A673 (cell line): ENCODE data around the gene CLNS1A. TPM values are rescaled to one million over a fixed set of nuclear protein-coding genes. Genes with fewer than 3 reads are reported as not detected.
A peak's percentile ranks its signal among the peaks of the same experiment; 100 is the strongest.

Experiments used
- BruUV-seq: library from RNA; stranded (reverse); fragments of 400-500 nt; replicated peaks from 2 replicates; lab custom pipeline; 2021; lab: Mats Ljungman, UMichigan
- CTCF ChIA-PET: fragments of 300-600 bp; sonication (Branson Sonifier 250); formaldehyde crosslinking; loops from one replicate; lab custom pipeline; 2022; ENCODE audit warnings: antibody characterized with exemption; lab: Charles Lee
- POLR2A ChIA-PET: fragments of 300-600 bp; sonication (Branson Sonifier 250); formaldehyde crosslinking; loops from one replicate; lab custom pipeline; 2022; ENCODE audit warnings: antibody characterized with exemption; ENCODE audit not compliant: low non-redundant PET; lab: Charles Lee
- DNase-seq: peaks from one replicate; pipeline ENCODE4 v3.0.0-alpha.2; 2015; ENCODE audit warnings: low spot score
- H3K27ac ChIP-seq: fragments of 200-600 bp; sonication (generic); 2 replicates; pipeline ENCODE4 v1.5.1; 2016; ENCODE audit warnings: mixed run types, low read depth, mild to moderate bottlenecking, mixed read lengths, antibody characterized with exemption, low read length; ENCODE audit not compliant: poor library complexity, severe bottlenecking
- H3K27me3 ChIP-seq: fragments of 200-600 bp; sonication (generic); replicated peaks from 2 replicates; pipeline ENCODE4 v1.6.1; 2017; ENCODE audit warnings: mixed run types, low read depth, mild to moderate bottlenecking, mixed read lengths, antibody characterized with exemption, low read length; ENCODE audit not compliant: insufficient read depth, poor library complexity
- H3K36me3 ChIP-seq: fragments of 200-600 bp; sonication (generic); 2 replicates; pipeline ENCODE4 v1.6.1; 2016; ENCODE audit warnings: mixed run types, mild to moderate bottlenecking, mixed read lengths, antibody characterized with exemption, low read length; ENCODE audit not compliant: insufficient read depth, poor library complexity, severe bottlenecking
- H3K4me1 ChIP-seq: fragments of 200-600 bp; sonication (generic); 2 replicates; pipeline ENCODE4 v1.6.1; 2017; ENCODE audit warnings: mixed run types, mild to moderate bottlenecking, mixed read lengths, antibody characterized with exemption, low read length; ENCODE audit not compliant: insufficient read depth, poor library complexity, severe bottlenecking
- H3K4me3 ChIP-seq: fragments of 200-600 bp; sonication (generic); 2 replicates; pipeline ENCODE4 v1.5.1; 2016; ENCODE audit warnings: low read depth, mixed run types, mild to moderate bottlenecking, mixed read lengths, low read length; ENCODE audit not compliant: poor library complexity, severe bottlenecking
- H3K9me3 ChIP-seq: fragments of 200-600 bp; sonication (generic); 2 replicates; pipeline ENCODE4 v1.6.1; 2016; ENCODE audit warnings: mixed run types, low read depth, mild to moderate bottlenecking, mixed read lengths, antibody characterized with exemption, low read length; ENCODE audit not compliant: poor library complexity, severe bottlenecking
- CTCF ChIP-seq: fragments of 300-800, 200-600 bp; sonication (generic); conservative IDR thresholded peaks from 2 replicates; pipeline ENCODE4 v1.5.1; 2017; ENCODE audit warnings: low read depth, mild to moderate bottlenecking, antibody characterized with exemption, low read length, moderate library complexity, mixed read lengths
- EZH2 ChIP-seq: fragments of 200-600 bp; sonication (generic); IDR thresholded peaks from 2 replicates; pipeline ENCODE4 v1.6.1; 2017; ENCODE audit warnings: borderline replicate concordance, low read depth, mild to moderate bottlenecking, mixed read lengths, antibody characterized with exemption, low read length; ENCODE audit not compliant: poor library complexity, severe bottlenecking
- intact Hi-C: fragments of 100-400 bp; cut with micrococcal nuclease; formaldehyde crosslinking; loops from one replicate; pipeline ENCODE4 v1.10.0; 2022; ENCODE audit not compliant: unreplicated experiment
- total RNA-seq: library from RNA; stranded (reverse); gene quantifications from 2 replicates; pipeline ENCODE4 v1.2.3, GENCODE V29; 2021

Gene CLNS1A
- total RNA-seq, 1 experiment from 2014 or later: 198 TPM

DNA sequence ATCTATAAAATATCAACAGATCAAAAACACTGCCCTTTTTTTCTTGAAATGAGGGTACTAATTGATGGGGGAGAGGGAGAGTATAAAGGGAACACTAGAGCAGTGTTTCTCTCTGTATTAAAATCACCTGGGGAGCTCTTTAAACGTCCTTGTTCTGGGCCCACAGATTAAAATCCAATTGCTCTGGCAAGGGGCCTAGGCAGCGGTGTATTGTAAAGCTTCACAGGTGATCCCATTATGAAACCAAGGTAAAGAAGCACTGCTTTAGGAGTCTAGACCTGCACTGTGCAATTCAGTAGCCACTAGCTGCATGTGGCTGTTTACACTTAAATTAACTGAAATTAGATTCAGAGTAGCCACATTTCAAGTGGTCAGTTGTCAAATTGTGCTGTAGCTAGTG lies 44.9 kb downstream of the CLNS1A start:
- BruUV-seq: no TSS peak
- POLR2A ChIA-PET: no interaction called here
- no peaks in the 10 kb centered on the region for H3K9me3 ChIP-seq
- H3K4me3 ChIP-seq: no peak overlapping the region
- DNase-seq: no peak
- H3K4me1 ChIP-seq: peaks cover 15% of the 10 kb centered on the region
- TF ChIP-seq EZH2: no peak
- TF ChIP-seq CTCF: no peak
- H3K36me3 ChIP-seq: no peaks in the 10 kb centered on the region
- CTCF ChIA-PET: no interaction called here
- no peaks in the 10 kb centered on the region for H3K27me3 ChIP-seq
- H3K27ac ChIP-seq: no peak overlapping the region
- intact Hi-C loops: no loop called here

GRCh38 chr11:77590194-77590782 lies 47.3 kb downstream of the CLNS1A start:
- intact Hi-C loops: no loop called here
- H3K27me3 ChIP-seq: no peaks in the 10 kb centered on the region
- peak overlapping the region; percentile 67 for H3K27ac ChIP-seq
- no peaks in the 10 kb centered on the region for H3K9me3 ChIP-seq
- no TSS peak for BruUV-seq
- ChIA-PET CTCF (no interaction called here), POLR2A (no interaction called here)
- TF ChIP-seq EZH2: no peak
- TF ChIP-seq CTCF: no peak
- H3K36me3 ChIP-seq: no peaks in the 10 kb centered on the region
- peaks cover 15% of the 10 kb centered on the region for H3K4me1 ChIP-seq
- DNase-seq: peak; percentile 18
- H3K4me3 ChIP-seq: peak overlapping the region; percentile 70

DNA sequence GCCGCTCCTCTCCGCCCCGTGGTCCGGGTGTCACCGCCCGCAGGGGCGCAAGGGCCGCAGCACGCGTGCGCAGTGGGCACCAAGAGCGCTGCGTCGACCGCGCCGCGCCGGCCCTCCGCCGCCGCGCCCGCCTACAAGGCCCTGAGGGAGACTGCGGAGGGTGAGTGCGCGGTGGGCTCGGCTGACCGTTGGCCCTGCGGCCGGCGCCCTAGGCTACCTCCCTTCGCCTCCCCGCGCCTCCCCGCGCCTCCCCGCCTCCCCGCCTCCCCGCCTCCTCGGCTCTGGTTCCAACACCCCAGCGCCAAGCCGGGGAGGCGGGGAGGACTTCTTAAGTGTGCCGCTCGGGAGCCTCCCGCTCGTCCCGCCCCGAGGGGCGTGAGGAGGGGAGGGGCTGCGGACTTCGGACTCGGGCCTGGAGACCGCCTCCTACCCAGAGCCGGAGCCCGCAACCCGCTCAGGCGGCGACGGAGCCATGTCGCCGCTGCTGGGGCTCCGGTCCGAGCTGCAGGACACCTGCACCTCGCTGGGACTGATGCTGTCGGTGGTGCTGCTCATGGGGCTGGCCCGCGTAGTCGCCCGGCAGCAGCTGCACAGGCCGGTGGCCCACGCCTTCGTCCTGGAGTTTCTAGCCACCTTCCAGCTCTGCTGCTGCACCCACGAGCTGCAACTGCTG lies 47.9 kb downstream of the CLNS1A start, which contains the start of gene AQP11:
Gene AQP11, plus strand, starts transcription at position 433 of the 673 bp plus-strand sequence. Its CDS starts 40 bp downstream, at position 473.
- BruUV-seq: no TSS peak
- DNase-seq: peak; percentile 88
- TF ChIP-seq CTCF: no peak
- no peaks in the 10 kb centered on the region for H3K27me3 ChIP-seq
- ChIA-PET POLR2A (no interaction called here), CTCF (no interaction called here)
- H3K4me3 ChIP-seq: peak within 1 kb of the TSS; percentile 70
- no peaks in the 10 kb centered on the region for H3K9me3 ChIP-seq
- intact Hi-C loops: no loop called here
- H3K36me3 ChIP-seq: no peaks in the 10 kb centered on the region
- H3K4me1 ChIP-seq: peaks cover 15% of the 10 kb centered on the region
- H3K27ac ChIP-seq: peak within 1 kb of the TSS; percentile 67
